Neuronal stem cell (in vitro differentiated cells): ENCODE data around the gene TEX13B.

Source experiments
- DNase-seq: peaks from one replicate; pipeline ENCODE4 v3.0.0-alpha.2; 2013; ENCODE audit warnings: low spot score
- H2AFZ ChIP-seq: one replicate; pipeline ENCODE4 v1.6.1; 2013; ENCODE audit warnings: mild to moderate bottlenecking, low read length, inconsistent platforms
- H2AK5ac ChIP-seq: 2 replicates; pipeline ENCODE4 v1.6.1; 2013; ENCODE audit warnings: low read depth, mild to moderate bottlenecking, inconsistent platforms, low read length, moderate library complexity, mixed read lengths
- H2BK120ac ChIP-seq: 2 replicates; pipeline ENCODE4 v1.6.1; 2013; ENCODE audit warnings: low read depth, mild to moderate bottlenecking, inconsistent platforms, low read length, moderate library complexity, mixed read lengths
- H2BK12ac ChIP-seq: one replicate; pipeline ENCODE4 v1.6.1; 2013; ENCODE audit warnings: low read length, inconsistent platforms
- H2BK15ac ChIP-seq: 2 replicates; pipeline ENCODE4 v1.6.1; 2013; ENCODE audit warnings: mild to moderate bottlenecking, low read length, inconsistent platforms, mixed read lengths
- H2BK5ac ChIP-seq: one replicate; pipeline ENCODE4 v1.6.1; 2013; ENCODE audit warnings: inconsistent platforms, mild to moderate bottlenecking, low read length, moderate library complexity
- H3K14ac ChIP-seq: one replicate; pipeline ENCODE4 v1.6.1; 2013; ENCODE audit warnings: low read length, inconsistent platforms
- H3K18ac ChIP-seq: 2 replicates; pipeline ENCODE4 v1.6.1; 2013; ENCODE audit warnings: low read length, inconsistent platforms
- H3K23ac ChIP-seq: 2 replicates; pipeline ENCODE4 v1.6.1; 2013; ENCODE audit warnings: low read depth, mild to moderate bottlenecking, mixed read lengths, low read length, inconsistent platforms; ENCODE audit not compliant: poor library complexity
- H3K27ac ChIP-seq: replicated peaks from 3 replicates; pipeline ENCODE4 v1.5.1; 2013; ENCODE audit warnings: low read length, inconsistent platforms
- H3K27me3 ChIP-seq, 3 experiments: 2 replicates each; pipeline ENCODE4 v1.6.1; 2013; ENCODE audit warnings: low read length in 3 of 3, mild to moderate bottlenecking in 2 of 3, inconsistent platforms in 1 of 3, low read depth in 1 of 3, mixed read lengths in 1 of 3, moderate library complexity in 1 of 3; ENCODE audit not compliant: control insufficient read depth in 3 of 3, insufficient read depth in 3 of 3
- H3K36me3 ChIP-seq, 2 donors: replicated peaks in 1 of 2; 2 replicates each; pipeline ENCODE4 v1.6.1; 2013; ENCODE audit warnings: low read length in 2 of 2; ENCODE audit not compliant: control insufficient read depth in 2 of 2, insufficient read depth in 2 of 2
- H3K4ac ChIP-seq: 2 replicates; pipeline ENCODE4 v1.6.1; 2013; ENCODE audit warnings: inconsistent platforms, mild to moderate bottlenecking, low read length, moderate library complexity
- H3K4me1 ChIP-seq, 2 donors: 1 replicate in 1 of 2; 2 replicates in 1 of 2; pipeline ENCODE4 v1.6.1; 2013; ENCODE audit warnings: low read length in 2 of 2, low read depth in 1 of 2; ENCODE audit not compliant: control insufficient read depth in 2 of 2, insufficient read depth in 1 of 2
- H3K4me2 ChIP-seq: one replicate; pipeline ENCODE4 v1.6.1; 2013; ENCODE audit warnings: mild to moderate bottlenecking, low read length, inconsistent platforms; ENCODE audit not compliant: insufficient read depth, poor library complexity, severe bottlenecking
- H3K4me3 ChIP-seq, 2 donors: 2 replicates each; pipeline ENCODE4 v1.5.1; 2013; ENCODE audit warnings: low read length in 2 of 2, mild to moderate bottlenecking in 2 of 2, inconsistent platforms in 1 of 2, moderate library complexity in 1 of 2
- H3K79me1 ChIP-seq: one replicate; pipeline ENCODE4 v1.6.1; 2013; ENCODE audit warnings: low read depth, mild to moderate bottlenecking, inconsistent platforms, low read length, moderate library complexity
- H3K9ac ChIP-seq: one replicate; pipeline ENCODE4 v1.6.1; 2013; ENCODE audit warnings: mild to moderate bottlenecking, low read depth, low read length, inconsistent platforms; ENCODE audit not compliant: poor library complexity
- H3K9me3 ChIP-seq, 2 donors: replicated peaks in 1 of 2; 2 replicates each; pipeline versions ENCODE3 to v1.6.1; 2013; ENCODE audit warnings: low read length in 2 of 2, mild to moderate bottlenecking in 2 of 2, inconsistent platforms in 1 of 2, low read depth in 1 of 2, mixed read lengths in 1 of 2, moderate library complexity in 1 of 2; ENCODE audit not compliant: control insufficient read depth in 2 of 2, insufficient read depth in 1 of 2
- H4K8ac ChIP-seq: one replicate; pipeline ENCODE4 v1.6.1; 2013; ENCODE audit warnings: low read depth, mild to moderate bottlenecking, inconsistent platforms, low read length, moderate library complexity
- H4K91ac ChIP-seq: one replicate; pipeline ENCODE4 v1.6.1; 2013; ENCODE audit warnings: low read length, low read depth, mild to moderate bottlenecking, inconsistent platforms; ENCODE audit not compliant: poor library complexity
- WGBS, 2 donors: extraction: QIAGEN DNeasy Blood & Tissue Kit; methylation state at CpG; one replicate each; pipeline ENCODE4 v1.1.7; 2013; ENCODE audit warnings: missing lambda C conversion rate in 2 of 2, mixed read lengths in 1 of 2; ENCODE audit not compliant: insufficient read length in 2 of 2, insufficient replicate concordance in 1 of 2; ENCODE audit errors: extremely low coverage in 2 of 2; 5-methylcytosine and 5-hydroxymethylcytosine counted together

Gene TEX13B

DNA sequence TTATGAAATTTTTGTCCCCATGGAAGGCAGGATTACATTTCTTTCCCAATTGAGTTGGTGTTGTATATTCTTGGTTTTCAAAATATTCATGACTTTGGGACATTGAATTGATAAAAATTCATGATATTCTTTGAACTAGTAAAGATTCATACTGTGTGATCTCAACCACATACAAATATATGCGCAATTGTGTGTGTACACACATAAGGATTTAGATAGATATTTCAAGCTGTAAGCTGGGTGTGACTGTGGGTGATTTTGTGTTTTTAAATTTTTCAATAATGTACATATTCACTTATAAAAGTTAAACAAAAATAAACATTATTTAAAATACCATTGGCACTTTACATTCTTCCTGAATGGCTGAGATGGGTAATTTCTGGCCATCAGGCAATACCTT lies 43.2 kb upstream of the TEX13B start:
- Histone ChIP-seq H2BK12ac (no peak overlapping the region), H2BK120ac (no peak overlapping the region), H2AK5ac (no peak overlapping the region), H2BK5ac (no peak overlapping the region), H3K4me2 (no peak overlapping the region), H2BK15ac (no peak overlapping the region), H3K79me1 (no peaks in the 10 kb centered on the region), H3K23ac (no peak overlapping the region), H3K27ac (no peak overlapping the region), H3K36me3 (no peaks in the 10 kb centered on the region), H3K9me3 (no peaks in the 10 kb centered on the region), H4K91ac (no peak overlapping the region), H3K27me3 (peaks cover 0 to 5% (median 0%) of the 10 kb centered on the region in 3 experiments), H3K18ac (no peak overlapping the region), H3K9ac (no peak overlapping the region), H3K4ac (no peak overlapping the region), H3K14ac (no peak overlapping the region), H2AFZ (no peak overlapping the region), H3K4me3 (no peak overlapping the region), H3K4me1 (no peaks in the 10 kb centered on the region), H4K8ac (no peak overlapping the region)
- WGBS, 2 donors, result no CpG with 5 or more reads among the region's 1 CpG
- DNase-seq, result no peak

GRCh38 chrX:108022491-108023089 lies 40.4 kb upstream of the TEX13B start:
- Histone ChIP-seq H2BK120ac (no peak overlapping the region), H4K91ac (no peak overlapping the region), H2BK5ac (no peak overlapping the region), H3K23ac (no peak overlapping the region), H3K4me1 (no peaks in the 10 kb centered on the region), H3K27me3 (peaks cover 0 to 12% (median 0%) of the 10 kb centered on the region in 3 experiments), H2BK15ac (no peak overlapping the region), H3K9ac (no peak overlapping the region), H2BK12ac (no peak overlapping the region), H2AK5ac (no peak overlapping the region), H3K27ac (no peak overlapping the region), H2AFZ (no peak overlapping the region), H3K14ac (no peak overlapping the region), H3K4ac (no peak overlapping the region), H3K4me2 (no peak overlapping the region), H3K79me1 (no peaks in the 10 kb centered on the region), H3K9me3 (no peaks in the 10 kb centered on the region), H3K18ac (no peak overlapping the region), H3K36me3 (no peaks in the 10 kb centered on the region), H3K4me3 (no peak overlapping the region), H4K8ac (no peak overlapping the region)
- DNase-seq, result no peak
- no CpG with 5 or more reads among the region's 1 CpG for WGBS, 2 donors

- no peak overlapping the region for H4K91ac ChIP-seq
- no peak overlapping the region for H3K4me3 ChIP-seq
- H4K8ac ChIP-seq, result no peak overlapping the region
- no CpG with 5 or more reads among the region's 2 CpGs for WGBS, 2 donors
- H3K27ac ChIP-seq, result no peak overlapping the region
- H2BK12ac ChIP-seq, result no peak overlapping the region
- H3K27me3 ChIP-seq, result peaks cover 0 to 12% (median 0%) of the 10 kb centered on the region in 3 experiments
- no peak overlapping the region for H3K9ac ChIP-seq
- no peak overlapping the region for H3K14ac ChIP-seq
- H3K79me1 ChIP-seq, result no peaks in the 10 kb centered on the region
- H2AK5ac ChIP-seq, result no peak overlapping the region
- no peak overlapping the region for H2BK5ac ChIP-seq
- H3K4me1 ChIP-seq, result no peaks in the 10 kb centered on the region
- no peak overlapping the region for H3K23ac ChIP-seq
- H2BK15ac ChIP-seq, result no peak overlapping the region
- H3K4ac ChIP-seq, result no peak overlapping the region
- H3K36me3 ChIP-seq, result no peaks in the 10 kb centered on the region
- H3K4me2 ChIP-seq, result no peak overlapping the region
- no peak overlapping the region for H2AFZ ChIP-seq
- no peak for DNase-seq
- H3K9me3 ChIP-seq, result no peaks in the 10 kb centered on the region
- no peak overlapping the region for H2BK120ac ChIP-seq
- no peak overlapping the region for H3K18ac ChIP-seq
Observed at GRCh38 chrX:108020631-108021030, 38.5 kb upstream of the TEX13B start.

DNA sequence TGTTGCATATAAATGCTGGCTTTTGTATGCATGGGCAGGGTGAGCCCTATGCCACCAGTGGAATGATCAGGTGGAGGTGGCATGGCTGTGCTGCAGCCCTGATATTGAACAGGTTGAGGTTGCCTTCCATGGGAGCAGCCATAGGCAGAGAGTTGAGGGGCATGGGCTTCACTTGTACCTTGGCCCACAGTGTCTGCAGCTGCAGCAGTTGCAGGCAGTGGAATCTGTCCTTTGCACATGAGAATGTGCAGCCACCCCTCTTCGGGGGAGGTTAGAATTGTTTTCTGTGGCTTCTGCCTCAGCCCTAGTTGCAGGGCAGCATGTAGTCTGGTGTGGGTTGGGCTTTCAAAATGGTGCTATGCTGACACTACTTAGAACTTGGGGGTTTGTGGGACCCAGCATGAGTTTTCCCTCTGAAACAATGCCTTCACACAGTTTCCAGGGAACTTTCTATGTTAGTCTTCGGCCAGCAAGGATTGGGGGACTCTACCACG lies 37.3 kb upstream of the TEX13B start:
- Histone ChIP-seq H3K9me3 (no peaks in the 10 kb centered on the region), H2AFZ (no peak overlapping the region), H3K36me3 (no peaks in the 10 kb centered on the region), H3K9ac (no peak overlapping the region), H4K91ac (no peak overlapping the region), H3K79me1 (no peaks in the 10 kb centered on the region), H2BK5ac (no peak overlapping the region), H3K27me3 (peaks cover 0 to 12% (median 0%) of the 10 kb centered on the region in 3 experiments), H3K27ac (no peak overlapping the region), H3K23ac (no peak overlapping the region), H3K4me1 (no peaks in the 10 kb centered on the region), H2BK15ac (no peak overlapping the region), H3K14ac (no peak overlapping the region), H3K4me2 (no peak overlapping the region), H3K4me3 (no peak overlapping the region), H4K8ac (no peak overlapping the region), H3K4ac (no peak overlapping the region), H2AK5ac (no peak overlapping the region), H3K18ac (no peak overlapping the region), H2BK120ac (no peak overlapping the region), H2BK12ac (no peak overlapping the region)
- DNase-seq, result no peak
- no CpG with 5 or more reads among the region's 3 CpGs for WGBS, 2 donors
